Right lobe of liver (tissue), 4 donors: ENCODE measurements around the gene NIP7.

Experiments used
- CTCF ChIP-seq, 4 donors: fragments of 200-600 bp in 3 of 4; fragments of 450-650 bp in 1 of 4; IDR thresholded peaks; one replicate each; pipeline versions ENCODE4 v1.5.1 to v1.8.0; 2016 to 2022; ENCODE audit warnings: antibody characterized with exemption in 4 of 4, mild to moderate bottlenecking in 2 of 4
- POLR2A ChIP-seq: fragments of 450-650 bp; IDR thresholded peaks from one replicate; pipeline ENCODE4 v1.6.1; 2017; ENCODE audit warnings: antibody characterized with exemption, mild to moderate bottlenecking
- donor health status: DM: no; HTN: no; CAD: no.
- donor health status: DM: no; HTN: no; CAD: no.
- donor health status: DM: no; HTN: yes; CAD: no.

DNA sequence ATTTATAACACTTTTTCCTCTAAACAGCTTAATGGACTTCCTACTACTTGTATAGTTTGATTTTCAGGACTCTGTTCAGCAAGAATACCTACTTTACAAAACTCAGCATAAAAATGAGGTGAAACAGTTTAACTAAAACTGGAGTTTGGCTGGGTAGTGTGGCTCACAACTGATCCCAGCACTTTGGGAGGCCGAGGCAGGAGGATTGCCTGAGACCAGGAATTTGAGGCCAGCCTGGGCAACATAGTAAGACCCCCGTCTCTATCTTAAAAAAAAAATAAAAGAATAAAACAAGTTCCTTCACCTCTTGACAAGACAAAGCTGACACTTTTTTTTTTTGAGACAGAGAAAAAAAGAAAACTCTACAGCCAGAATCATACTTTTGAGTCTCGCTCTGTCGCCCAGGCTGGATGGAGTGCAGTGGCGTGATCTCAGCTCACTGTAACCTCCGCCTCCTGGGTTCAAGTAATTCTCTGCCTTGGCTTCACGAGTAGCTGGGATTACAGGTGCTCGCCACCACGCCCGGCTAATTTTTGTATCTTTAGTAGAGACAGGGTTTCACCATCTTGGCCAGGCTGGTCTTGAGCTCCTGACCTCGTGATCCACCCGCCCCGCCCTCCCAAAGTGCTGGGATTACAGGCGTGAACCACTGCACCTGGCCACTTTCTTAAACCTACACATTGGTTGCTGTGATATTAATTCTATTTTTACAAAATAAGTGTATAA, 11.8 kb upstream of the NIP7 start:
- TF ChIP-seq CTCF (IDR thresholded peaks at IDR 0.05): no peak
- TF ChIP-seq POLR2A: no peak
